ENCODE results near the gene NAV1. TPM values are rescaled to one million over a fixed set of nuclear protein-coding genes. Genes with fewer than 3 reads are reported as not detected.

The NAV1 gene
- total and polyA plus RNA-seq, 9 of the 15 experiments (the other 6 are each of a cell fraction or from before 2014, with no cell fraction given): 0.91 to 16.8 (median 3.2) TPM

DNA sequence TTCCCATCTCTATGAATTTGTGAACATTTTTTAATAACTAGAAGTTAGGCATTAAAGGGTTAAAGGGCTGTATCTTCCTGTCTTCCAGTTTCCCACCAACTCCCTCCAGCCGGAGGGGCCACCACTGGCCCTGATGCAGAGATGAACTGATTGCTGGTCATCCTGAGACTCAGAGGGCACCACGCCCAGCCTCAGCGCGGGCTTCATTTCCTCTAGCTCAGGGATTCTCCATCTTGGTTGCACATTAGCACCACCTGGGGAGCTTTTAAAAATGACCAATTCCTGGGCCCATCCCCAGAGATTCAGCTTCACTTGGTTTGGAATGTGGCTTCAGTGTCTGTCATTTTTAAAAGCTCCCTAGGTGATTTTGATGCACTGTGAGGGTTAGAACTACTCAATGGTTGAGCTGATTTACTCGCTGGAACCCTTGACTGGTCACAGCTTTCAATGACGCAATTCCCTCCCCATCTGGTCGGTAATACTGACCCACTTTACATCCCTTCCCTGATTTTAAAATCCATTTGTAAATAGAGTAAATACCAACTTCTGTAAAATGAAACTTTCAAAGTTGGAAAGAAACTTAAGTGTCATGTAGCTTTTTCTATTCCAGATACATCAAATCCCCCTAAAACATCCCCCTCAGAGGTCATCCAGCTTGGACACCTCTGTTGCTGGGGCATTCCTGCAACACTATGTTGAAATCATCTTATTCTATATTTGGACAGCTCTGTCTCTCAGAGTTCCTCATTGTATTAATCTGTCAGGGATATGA is 5.1 kb downstream of the NAV1 start (continued):
- TF ChIP-seq TEAD4 (IDR thresholded peaks at IDR 0.05; ENCODE audit: low read length) (no peak), TEAD4 (CRISPR knock-in tag; IDR thresholded peaks at IDR 0.05; ENCODE audit: borderline replicate concordance) (no peak), CREBBP (IDR thresholded peaks at IDR 0.05; ENCODE audit: low read depth, low read length) (no peak), RBM17 (IDR thresholded peaks at IDR 0.05; ENCODE audit: borderline replicate concordance, low read depth, low read length) (no peak), RBM25 (IDR thresholded peaks at IDR 0.05; ENCODE audit: low read depth, low read length, severe bottlenecking) (no peak), KLF16 (IDR thresholded peaks at IDR 0.05) (no peak), NR2C2 (CRISPR knock-in tag; IDR thresholded peaks at IDR 0.05) (no peak), NR2C2 (tag; IDR thresholded peaks at IDR 0.05) (no peak; the same call in 1 of the 2 replicates), FOXA1 (IDR thresholded peaks at IDR 0.05; ENCODE audit: borderline replicate concordance) (no peak), TEAD1 (CRISPR knock-in tag; IDR thresholded peaks at IDR 0.05) (no peak), NR1H2 (CRISPR knock-in tag; IDR thresholded peaks at IDR 0.05) (no peak), MAFF (IDR thresholded peaks at IDR 0.05; ENCODE audit: low read length) (no peak), ZNF75A (CRISPR knock-in tag; IDR thresholded peaks at IDR 0.05) (no peak), MAZ (CRISPR knock-in tag; conservative IDR thresholded peaks at IDR 0.05 in 1 of 2, IDR thresholded peaks at IDR 0.05 in 1 of 2) (0 out of 4 replicates have a peak, but pooled peaks have one; percentile 14 to 26), HDAC2 (IDR thresholded peaks at IDR 0.05) (no peak), LCOR (CRISPR knock-in tag; IDR thresholded peaks at IDR 0.05) (no peak)
- TF ChIP-seq, protein P1, sequence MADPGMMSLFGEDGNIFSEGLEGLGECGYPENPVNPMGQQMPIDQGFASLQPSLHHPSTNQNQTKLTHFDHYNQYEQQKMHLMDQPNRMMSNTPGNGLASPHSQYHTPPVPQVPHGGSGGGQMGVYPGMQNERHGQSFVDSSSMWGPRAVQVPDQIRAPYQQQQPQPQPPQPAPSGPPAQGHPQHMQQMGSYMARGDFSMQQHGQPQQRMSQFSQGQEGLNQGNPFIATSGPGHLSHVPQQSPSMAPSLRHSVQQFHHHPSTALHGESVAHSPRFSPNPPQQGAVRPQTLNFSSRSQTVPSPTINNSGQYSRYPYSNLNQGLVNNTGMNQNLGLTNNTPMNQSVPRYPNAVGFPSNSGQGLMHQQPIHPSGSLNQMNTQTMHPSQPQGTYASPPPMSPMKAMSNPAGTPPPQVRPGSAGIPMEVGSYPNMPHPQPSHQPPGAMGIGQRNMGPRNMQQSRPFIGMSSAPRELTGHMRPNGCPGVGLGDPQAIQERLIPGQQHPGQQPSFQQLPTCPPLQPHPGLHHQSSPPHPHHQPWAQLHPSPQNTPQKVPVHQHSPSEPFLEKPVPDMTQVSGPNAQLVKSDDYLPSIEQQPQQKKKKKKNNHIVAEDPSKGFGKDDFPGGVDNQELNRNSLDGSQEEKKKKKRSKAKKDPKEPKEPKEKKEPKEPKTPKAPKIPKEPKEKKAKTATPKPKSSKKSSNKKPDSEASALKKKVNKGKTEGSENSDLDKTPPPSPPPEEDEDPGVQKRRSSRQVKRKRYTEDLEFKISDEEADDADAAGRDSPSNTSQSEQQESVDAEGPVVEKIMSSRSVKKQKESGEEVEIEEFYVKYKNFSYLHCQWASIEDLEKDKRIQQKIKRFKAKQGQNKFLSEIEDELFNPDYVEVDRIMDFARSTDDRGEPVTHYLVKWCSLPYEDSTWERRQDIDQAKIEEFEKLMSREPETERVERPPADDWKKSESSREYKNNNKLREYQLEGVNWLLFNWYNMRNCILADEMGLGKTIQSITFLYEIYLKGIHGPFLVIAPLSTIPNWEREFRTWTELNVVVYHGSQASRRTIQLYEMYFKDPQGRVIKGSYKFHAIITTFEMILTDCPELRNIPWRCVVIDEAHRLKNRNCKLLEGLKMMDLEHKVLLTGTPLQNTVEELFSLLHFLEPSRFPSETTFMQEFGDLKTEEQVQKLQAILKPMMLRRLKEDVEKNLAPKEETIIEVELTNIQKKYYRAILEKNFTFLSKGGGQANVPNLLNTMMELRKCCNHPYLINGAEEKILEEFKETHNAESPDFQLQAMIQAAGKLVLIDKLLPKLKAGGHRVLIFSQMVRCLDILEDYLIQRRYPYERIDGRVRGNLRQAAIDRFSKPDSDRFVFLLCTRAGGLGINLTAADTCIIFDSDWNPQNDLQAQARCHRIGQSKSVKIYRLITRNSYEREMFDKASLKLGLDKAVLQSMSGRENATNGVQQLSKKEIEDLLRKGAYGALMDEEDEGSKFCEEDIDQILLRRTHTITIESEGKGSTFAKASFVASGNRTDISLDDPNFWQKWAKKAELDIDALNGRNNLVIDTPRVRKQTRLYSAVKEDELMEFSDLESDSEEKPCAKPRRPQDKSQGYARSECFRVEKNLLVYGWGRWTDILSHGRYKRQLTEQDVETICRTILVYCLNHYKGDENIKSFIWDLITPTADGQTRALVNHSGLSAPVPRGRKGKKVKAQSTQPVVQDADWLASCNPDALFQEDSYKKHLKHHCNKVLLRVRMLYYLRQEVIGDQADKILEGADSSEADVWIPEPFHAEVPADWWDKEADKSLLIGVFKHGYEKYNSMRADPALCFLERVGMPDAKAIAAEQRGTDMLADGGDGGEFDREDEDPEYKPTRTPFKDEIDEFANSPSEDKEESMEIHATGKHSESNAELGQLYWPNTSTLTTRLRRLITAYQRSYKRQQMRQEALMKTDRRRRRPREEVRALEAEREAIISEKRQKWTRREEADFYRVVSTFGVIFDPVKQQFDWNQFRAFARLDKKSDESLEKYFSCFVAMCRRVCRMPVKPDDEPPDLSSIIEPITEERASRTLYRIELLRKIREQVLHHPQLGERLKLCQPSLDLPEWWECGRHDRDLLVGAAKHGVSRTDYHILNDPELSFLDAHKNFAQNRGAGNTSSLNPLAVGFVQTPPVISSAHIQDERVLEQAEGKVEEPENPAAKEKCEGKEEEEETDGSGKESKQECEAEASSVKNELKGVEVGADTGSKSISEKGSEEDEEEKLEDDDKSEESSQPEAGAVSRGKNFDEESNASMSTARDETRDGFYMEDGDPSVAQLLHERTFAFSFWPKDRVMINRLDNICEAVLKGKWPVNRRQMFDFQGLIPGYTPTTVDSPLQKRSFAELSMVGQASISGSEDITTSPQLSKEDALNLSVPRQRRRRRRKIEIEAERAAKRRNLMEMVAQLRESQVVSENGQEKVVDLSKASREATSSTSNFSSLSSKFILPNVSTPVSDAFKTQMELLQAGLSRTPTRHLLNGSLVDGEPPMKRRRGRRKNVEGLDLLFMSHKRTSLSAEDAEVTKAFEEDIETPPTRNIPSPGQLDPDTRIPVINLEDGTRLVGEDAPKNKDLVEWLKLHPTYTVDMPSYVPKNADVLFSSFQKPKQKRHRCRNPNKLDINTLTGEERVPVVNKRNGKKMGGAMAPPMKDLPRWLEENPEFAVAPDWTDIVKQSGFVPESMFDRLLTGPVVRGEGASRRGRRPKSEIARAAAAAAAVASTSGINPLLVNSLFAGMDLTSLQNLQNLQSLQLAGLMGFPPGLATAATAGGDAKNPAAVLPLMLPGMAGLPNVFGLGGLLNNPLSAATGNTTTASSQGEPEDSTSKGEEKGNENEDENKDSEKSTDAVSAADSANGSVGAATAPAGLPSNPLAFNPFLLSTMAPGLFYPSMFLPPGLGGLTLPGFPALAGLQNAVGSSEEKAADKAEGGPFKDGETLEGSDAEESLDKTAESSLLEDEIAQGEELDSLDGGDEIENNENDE (IDR thresholded peaks at IDR 0.05; ENCODE audit: low read depth, low read length): no peak

Measured in K562 (cell line).